Forelimb muscle (tissue), 1 donor: Measurements from ENCODE around the gene MAP3K8. TPM values are rescaled to one million over a fixed set of nuclear protein-coding genes. Genes with fewer than 3 reads are reported as not detected.
"Not testable (repeated sequence)": the region's sequence is repeated elsewhere in the genome, so short reads cannot be mapped to it uniquely, and the experiment has no call there.

Experiments
- DNase-seq: peaks from one replicate; pipeline ENCODE4 v3.0.0-alpha.2; 2013; ENCODE audit warnings: low read depth
- polyA plus RNA-seq: library from polyadenylated mRNA; unstranded; fragments of 120-200 nt; gene quantifications from one replicate; pipeline ENCODE4 v1.2.1, GENCODE V29; 2013; ENCODE audit not compliant: insufficient read length

Gene MAP3K8
- polyA plus RNA-seq, 1 donor = 2.4 TPM

DNA sequence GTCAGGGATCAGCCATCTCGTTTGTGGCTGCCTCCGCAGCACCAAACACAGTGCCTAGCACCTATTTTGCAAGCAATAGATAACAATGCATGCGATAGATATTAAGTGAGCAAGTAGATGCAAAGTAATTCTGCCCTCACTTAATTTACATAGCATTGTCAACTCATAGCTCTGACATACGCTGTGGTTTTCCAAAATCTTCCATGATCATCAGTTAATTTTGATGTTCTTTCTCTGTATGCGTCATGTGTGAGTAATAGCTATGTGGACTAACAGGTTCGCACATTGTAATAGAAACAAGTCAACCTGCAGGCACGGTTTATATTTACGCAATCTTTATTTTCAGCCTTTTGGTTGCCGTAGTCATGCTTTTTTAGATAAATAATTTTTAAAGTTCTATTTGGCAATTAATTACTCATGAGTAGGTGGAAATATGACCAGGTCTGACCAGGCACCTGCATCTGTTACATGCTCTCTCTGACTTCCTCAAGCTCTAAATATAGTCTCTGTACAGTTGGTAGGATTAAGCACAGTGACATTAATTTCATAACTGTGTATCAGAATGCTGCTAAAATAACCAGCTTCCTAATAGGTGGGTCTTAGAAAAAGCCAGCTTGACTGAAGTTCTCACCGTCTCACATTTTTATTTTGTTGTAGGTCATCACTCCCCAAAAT is 13.3 kb downstream of the MAP3K8 start:
- no peak for DNase-seq

DNA sequence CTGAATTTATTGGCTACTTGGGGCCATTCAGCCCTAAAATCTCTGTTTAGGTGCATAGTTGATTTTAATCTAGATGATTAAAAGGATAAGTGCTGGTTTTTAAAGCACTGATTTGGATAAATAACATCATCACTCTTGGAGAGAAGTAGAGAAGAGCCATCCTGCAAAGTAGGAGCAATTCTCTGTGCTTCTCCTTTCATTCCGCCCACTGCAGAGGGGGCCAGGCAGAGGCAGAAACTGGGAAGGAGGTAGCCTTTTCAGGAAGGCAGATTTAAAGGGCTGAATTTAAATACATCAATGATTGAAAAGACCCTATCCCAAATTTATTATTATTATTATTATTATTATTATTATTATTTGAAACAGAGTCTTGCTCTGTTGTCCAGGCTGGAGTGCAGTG is 14.1 kb downstream of the MAP3K8 start:
- no peak for DNase-seq

DNA sequence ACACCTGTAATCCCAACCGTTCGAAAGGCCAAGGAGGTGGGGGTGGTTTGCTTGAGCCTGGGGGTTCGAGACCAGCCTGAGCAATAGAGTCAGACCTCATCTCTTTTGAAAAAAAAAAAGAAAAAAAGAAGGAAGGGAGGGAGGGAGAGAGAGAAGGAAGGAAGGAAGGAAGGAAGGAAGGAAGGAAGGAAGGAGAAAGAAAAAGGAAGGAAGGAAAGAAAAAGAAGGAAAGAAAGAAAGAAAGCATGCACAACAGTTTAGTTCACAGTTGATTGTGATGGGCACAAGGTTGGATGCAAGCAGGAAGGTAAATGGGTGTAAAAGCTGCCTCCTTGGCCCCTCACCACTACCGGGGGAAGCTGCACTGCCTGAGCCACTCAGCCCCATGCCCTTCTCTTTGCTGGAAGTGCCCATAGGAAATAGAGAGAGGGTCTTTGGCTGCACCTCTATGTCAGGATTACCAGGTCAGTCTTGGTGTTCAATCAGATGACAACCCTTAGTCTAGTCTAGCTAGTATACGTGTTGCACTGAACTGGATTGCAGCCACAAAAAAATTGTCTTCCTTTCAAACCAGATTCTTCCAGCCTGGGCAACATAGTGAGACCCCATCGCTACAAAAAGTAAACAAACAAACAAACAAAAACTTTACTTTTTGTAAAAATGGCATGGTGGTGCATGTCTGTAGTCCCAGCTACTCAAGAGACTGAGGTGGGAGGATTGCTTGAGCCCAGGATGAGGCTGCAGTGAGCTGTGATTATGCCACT is 20.0 kb downstream of the MAP3K8 start:
- no peak for DNase-seq

DNA sequence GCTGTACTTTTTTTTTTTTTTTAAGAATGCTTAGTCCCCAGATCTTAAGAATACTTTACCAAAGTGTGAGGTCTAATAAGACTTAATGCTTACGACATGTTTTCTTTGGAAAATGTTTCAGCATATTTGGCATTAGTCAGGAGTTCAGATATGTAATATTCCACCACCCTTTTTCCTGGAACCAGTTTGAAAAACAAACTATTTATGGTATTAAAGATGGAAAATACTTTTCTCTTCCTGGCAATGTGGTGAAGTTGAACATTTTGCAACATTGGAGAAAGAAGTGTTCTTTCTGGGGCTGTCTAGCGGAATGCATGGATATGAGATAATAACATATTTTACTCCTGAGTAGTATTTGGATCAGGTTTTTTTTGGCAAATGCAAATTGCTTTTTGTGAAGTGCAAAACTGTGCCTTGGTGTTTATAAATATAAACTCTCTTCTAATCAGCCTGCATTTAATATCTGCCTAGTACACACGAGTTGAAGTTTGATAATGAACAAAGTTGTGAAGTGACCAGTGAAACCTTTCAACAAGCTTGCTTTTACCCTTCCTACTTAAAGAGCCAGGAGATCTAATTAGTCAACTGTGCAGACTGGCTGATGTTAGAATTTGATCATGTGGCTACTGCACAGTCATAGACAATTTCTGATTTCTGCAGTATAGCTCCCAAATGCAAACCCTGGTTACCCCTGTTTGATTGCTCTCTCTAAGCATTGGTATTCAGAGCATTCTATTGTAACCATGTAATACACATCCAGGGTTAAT is 20.9 kb downstream of the MAP3K8 start:
- DNase-seq = no peak

DNA sequence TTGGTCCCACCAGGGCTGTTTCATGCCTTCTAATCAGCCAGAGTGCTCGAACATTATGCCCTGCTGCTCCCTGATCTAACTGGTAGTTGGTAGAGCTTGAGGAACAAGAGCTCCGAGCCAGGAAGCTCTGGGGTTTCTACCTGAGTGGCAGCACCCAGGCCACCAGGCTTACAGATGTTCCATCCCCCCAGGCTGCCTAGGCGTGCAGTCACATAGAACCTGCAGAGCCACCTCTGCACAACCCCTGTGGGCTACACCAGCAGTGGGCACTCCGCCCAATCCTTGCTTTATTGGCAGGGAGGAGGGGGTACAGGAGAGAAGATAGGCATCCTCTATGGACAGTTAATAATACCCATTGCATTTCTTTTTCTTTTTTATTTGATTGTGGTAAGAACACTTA is 21.8 kb downstream of the MAP3K8 start:
- no peak for DNase-seq

DNA sequence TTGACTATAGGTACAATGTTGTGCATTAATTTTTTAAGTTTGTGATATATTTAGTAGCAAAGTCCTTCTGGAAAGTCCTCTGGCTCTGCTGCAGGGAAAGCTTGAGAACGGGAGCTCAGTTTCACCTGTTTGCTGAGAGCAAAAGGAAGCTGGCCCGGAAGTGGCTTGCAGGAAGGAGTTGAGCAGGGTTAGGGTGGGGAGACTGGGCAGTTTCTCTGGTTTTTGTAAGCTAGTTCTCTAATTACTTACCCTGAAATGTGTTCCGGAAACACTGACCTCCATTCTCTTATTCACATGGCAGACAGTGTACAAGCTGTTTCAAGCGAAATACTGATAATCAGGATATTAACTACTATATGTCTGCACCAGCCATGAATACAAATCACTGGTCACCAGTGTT is 22.3 kb downstream of the MAP3K8 start:
- no peak for DNase-seq

DNA sequence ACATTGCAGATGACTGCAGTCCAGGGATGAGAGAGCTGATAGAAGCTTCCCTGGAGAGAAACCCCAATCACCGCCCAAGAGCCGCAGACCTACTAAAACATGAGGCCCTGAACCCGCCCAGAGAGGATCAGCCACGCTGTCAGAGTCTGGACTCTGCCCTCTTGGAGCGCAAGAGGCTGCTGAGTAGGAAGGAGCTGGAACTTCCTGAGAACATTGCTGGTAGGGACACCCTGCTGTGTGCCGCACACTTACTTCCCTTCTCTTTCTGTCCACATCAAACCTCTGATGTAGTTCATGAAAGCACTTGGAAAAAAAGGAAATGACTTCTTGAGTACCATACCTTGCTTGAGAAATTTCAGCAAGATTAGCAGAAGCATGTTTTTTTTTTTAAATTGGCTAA is 25.3 kb downstream of the MAP3K8 start:
- no peak for DNase-seq

DNA sequence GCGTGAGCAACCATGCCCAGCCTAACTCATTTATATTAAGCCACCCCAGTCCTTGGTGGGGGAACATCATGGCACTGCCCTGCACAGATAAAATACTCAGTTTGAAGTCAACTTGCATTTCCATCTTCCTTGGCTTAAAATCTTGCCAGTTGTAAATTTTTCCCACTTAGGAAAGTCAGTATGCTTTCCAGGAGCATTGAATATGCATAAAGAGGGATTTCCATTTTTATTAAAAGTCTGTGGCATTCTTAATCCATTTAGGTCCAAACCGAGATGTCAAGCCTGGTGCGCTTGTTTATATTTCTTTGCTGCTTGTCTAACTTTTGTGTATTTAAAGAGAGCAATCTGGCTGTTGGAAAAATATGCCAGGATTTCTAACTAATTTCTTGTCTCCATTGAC is 26.1 kb downstream of the MAP3K8 start:
- DNase-seq = no peak

DNA sequence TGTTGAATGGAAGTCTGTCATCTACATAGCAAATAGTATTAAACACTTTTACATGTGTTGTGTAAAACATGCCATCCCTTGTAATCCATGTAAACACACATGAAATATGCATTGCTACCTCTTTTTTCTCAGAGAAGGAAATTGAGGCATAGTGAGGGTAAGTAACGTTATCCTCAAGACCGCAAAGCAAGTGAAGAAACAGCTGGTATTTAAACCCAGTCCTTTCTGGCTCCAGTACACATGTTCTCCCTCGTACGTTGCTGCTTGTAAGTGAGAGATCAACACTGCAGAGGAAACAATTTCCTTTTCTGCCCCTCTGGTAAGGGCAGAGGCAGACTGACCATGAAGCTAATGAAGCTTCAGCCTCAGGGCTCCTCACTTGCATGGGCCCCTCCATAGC is 28.5 kb downstream of the MAP3K8 start:
- no peak for DNase-seq

DNA sequence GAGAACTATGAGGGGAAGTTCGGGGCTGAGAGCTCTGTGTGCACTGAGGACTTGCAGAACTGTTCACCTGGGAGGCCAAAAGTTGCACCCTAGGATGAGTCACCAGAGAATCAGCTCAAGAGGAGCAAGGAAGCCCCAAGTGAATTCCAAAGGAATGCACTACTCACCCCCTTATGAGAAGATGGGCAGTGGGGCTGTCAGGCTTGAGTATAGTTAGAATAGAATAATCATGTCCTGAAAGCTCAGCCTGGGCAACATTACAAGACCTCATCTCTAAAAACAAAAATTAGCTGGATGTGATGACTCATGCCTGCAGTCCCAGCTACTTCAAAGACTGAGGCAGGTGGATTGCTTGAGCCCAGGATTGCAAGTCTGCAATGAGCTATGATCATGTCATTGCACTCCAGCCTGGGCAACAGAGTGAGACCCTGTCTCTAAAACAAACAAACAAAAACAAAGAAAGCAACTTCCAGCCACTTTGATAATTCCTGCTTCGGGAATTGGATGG is 30.0 kb downstream of the MAP3K8 start:
- DNase-seq = no peak

DNA sequence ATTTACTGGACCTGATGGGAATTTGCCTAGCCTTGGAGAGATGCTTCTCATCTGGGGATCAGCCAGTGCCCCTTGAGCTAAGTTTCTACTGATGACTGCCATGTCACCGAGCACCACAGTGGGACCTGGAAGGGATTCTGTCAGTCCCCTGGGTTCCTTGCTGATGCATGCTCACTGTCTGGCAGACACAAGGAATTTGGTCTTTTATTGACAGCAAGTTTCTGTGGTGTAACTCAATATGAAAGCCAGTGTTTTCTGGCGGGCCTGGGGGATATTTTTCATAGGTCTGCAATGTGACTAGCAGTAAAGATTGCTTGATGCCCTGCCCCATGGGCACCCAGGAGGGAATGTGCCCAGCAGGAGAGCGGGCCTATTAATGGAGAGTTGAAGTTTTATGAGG is 30.7 kb downstream of the MAP3K8 start:
- DNase-seq = no peak

DNA sequence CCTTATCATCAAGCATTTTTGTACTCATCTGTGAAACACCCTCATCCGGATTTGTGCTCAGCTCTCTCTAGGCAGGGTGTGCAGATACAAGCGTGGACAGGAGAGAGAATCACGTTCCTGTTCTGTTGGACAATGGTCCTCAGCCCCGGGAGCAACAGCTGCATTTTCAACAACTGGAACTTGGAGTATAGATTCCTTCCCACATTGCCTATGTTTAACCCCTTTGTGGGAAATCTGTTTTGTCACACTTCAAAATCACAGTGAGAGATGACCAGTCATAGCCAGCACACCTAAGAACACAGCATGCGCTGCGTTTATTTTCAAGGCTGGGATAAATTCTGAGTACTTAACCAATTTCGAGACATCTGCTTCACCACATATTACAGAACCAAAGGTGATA is 32.5 kb downstream of the MAP3K8 start:
- no peak for DNase-seq

DNA sequence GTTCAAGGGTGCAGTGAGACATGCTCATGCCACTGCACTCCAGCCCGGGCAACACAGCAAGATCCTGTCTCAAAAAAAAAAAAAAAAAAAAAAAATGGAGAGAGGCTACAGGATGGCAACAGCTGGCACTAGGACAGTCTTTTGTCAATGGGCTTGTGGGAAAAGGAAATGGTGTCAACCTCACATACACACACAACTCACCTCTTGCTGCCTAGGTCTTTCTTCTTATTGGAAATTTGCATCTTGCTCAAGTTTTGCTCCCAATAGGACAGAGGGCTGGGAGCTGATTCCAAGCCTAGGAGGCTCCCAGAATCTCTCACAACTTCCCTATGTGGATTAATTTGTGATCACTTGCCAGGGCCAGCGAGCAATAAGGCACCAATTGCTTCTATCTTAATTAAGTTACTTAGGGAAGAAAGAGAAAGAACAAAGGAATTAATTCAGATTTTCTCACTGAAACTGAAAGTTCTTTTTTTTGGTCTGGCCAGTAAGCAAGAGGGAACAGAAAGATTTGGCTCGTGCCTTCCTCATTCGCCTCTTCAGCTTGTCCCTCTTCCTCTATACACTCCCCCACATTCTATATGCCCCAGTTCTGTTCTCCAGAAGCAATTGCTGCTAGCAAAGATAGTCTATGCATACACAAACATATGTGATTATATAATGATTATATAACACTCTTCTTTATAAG is 33.8 kb downstream of the MAP3K8 start:
- no peak for DNase-seq

DNA sequence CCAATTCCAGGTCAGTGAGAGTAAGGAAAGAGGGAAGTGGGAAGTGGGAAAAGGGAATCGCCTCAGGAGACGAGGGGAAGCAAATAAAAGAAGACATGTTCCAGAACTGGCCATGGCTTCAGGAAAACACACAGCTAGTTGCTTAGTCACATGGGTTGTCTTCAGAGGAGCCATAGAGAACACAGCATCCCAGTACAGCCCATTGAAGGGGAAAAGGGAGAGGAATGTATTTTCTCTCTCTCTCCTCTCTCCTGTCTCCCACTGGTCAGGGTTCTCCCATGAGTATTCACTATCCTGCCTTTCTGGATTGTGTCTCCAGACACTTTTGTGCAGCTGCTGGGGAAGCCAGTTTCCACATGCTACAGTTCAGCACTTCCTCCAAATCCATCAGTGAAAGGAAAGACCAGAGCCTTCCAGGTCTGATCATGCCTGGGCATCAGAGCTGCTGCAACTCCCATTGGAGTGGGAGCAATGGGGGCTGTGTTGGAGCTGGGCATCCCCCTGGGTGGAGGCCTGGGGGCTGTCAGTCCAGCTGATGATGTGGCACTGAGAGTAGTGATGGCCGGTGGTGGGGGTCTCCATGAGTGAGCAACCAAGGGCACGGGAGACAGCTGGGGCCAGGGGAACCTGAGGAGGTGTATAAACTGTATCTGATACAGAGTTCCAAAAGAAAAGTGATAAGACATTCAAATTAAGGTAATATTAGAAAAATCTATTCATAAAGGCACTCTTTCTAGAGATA is 38.6 kb downstream of the MAP3K8 start:
- no peak for DNase-seq

DNA sequence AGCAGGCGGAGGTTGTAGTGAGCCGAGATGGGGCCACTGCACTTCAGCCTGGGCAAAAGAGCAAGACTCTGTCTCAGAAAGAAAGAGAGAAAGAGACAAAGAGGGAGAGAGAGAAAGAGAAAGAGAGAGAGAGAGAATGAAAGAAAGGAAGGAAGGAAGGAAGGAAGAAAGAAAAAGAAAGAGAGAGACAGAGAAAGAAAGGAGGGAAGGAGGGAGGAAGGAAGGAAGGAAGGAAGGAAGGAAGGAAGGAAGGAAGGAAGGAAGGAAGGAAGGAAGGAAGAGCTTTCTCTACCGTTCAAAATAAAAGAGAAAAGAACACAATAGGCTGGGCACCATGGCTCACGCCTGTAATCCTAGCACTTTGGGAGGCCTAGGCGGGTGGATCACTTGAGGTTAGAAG is 41.5 kb downstream of the MAP3K8 start:
- not testable (repeated sequence) for DNase-seq

DNA sequence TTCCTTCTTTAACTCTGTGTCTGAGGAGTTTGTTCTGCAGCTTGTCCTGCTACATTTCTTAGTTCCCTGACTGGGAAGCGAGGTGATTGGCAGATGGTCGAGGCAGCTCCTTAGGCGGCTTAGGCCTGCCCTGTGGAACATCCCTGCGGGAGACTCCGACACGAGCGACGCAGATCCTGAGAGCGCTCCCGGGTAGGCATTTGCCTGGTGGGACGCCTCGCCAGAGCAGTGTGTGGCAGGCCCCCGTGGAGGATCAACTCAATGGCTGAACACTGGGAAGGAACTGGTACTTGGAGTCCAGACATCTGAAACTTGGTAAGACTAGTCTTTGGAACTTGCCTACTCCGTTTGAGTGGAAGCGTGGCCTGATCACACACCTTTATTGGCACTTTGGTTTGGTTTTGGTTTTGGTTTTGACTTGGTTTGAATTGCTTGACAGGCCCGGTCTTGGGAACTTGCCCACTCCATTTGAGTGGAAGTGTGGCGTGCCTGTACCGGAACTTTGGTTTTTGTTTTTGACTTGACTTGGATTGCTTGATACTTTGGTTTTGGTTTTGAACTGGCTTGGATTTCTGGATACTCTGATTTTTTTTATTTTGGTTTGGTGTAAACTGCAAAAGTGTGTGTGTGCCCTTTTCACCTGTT is 42.6 kb downstream of the MAP3K8 start:
- no peak for DNase-seq

DNA sequence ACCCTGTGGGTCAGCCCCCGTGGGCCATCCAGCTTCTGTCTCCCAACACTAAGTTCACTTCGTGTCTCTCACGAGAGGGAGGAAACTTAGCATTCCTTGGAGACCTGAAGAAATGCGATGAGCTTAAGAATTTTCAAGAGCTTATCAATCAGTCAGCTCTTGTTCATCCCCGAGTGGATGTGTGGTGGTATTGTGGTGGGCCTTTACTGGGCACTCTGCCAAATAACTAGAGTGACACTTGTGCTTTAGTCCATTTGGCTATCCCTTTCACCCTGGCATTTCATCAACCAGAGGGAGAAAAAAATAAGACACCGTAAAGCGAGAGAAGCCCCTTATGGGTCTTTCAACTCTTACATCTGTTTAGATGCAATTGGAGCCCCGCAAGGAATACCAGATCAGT is 45.5 kb downstream of the MAP3K8 start:
- DNase-seq = not testable (repeated sequence)

DNA sequence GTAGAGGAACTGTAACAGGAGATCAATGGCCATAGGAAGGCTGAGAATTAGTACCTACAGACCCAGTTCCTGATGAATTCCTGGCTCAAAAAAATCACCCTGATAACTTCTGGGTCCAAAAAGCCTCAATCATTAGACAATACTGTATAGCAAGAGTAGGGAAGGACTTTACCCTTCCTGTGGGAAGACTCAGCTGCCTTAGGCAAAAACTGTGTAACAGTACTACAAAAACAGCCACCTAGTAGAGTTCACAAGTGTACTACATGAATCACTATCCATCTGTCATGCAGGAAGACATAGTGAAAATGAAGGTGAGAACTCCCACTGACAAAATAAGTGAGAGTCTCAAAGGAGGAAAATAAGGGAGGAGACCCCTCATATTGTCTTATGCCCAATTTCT is 47.6 kb downstream of the MAP3K8 start:
- DNase-seq = no peak

DNA sequence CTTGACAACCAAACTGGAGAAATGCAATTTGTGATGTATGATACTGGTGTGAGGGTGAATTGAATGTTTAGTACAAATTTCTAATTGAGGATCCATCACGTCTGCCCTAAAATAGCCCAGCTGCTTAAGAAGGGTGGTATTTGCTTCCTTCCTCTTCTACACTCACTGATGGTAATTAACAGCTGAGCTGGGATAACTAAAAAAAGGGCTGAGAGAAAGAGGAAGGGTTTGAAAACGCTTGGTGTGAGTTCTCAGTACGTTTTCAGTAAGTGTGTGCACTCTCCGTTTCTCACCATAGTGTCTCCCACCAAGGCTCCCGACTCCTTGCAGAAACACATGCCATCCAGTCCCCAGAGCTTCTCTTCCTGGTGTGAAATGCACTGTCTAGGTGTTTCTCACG is 54.3 kb downstream of the MAP3K8 start:
- DNase-seq = no peak

DNA sequence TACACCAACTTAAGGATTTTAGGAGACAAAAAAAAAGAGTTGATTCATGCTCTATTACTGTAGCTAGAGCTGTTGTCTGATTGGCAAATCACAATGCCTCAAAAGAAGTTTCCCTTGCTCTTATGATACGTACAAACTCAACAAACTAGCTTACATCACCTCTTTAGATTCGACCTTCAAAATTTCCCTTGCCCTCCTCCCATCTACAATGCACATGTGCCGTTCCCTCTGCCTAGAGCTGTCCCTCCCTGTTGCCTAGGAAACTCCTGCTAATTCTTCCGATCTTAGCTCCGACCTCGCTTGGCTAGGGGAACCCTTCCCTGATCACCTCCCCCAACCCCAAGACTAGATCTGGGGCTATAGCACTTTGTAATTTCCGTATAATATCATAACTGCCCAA is 55.4 kb downstream of the MAP3K8 start:
- DNase-seq = no peak
